OCI-LY3 (cell line): Measurements from ENCODE around the gene AP4S1.

Experiments
- H2AFZ ChIP-seq: fragments of 200-600, 300-600 bp; shearing (Covaris generic); 2 replicates; pipeline ENCODE4 v1.6.0; 2014; ENCODE audit warnings: antibody characterized with exemption, low read depth, low read length
- H3K27ac ChIP-seq: fragments of 200-600, 300-600 bp; sonication (generic); 2 replicates; pipeline ENCODE4 v1.5.1; 2014; ENCODE audit warnings: mild to moderate bottlenecking, low read length, moderate library complexity, mixed read lengths
- H3K27me3 ChIP-seq: fragments of 200-600, 300-600 bp; sonication (generic); 2 replicates; pipeline ENCODE4 v1.6.1; 2014; ENCODE audit warnings: low read depth, low read length, mixed read lengths
- H3K36me3 ChIP-seq: fragments of 200-600, 300-600 bp; sonication (generic); replicated peaks from 2 replicates; pipeline ENCODE3; 2014; ENCODE audit warnings: low read depth, low read length, mixed read lengths
- H3K4me1 ChIP-seq: fragments of 300-600, 200-600 bp; sonication (generic); 2 replicates; pipeline ENCODE4 v1.6.1; 2014; ENCODE audit warnings: low read length, mixed read lengths
- H3K4me2 ChIP-seq: fragments of 200-600, 300-600 bp; sonication (generic); 2 replicates; pipeline ENCODE4 v1.6.1; 2014; ENCODE audit warnings: low read length, mixed read lengths
- H3K4me3 ChIP-seq: fragments of 300-600, 200-600 bp; sonication (generic); 2 replicates; pipeline ENCODE4 v1.5.1; 2014; ENCODE audit warnings: antibody characterized with exemption, mild to moderate bottlenecking, low read length, moderate library complexity
- H3K79me2 ChIP-seq: fragments of 300-600, 200-600 bp; shearing (Covaris generic); 2 replicates; pipeline ENCODE4 v1.6.1; 2014; ENCODE audit warnings: mild to moderate bottlenecking, low read length, mixed read lengths
- H3K9ac ChIP-seq: fragments of 300-600, 200-600 bp; shearing (Covaris generic); 2 replicates; pipeline ENCODE4 v1.6.0; 2014; ENCODE audit warnings: mild to moderate bottlenecking, low read length, moderate library complexity
- H3K9me3 ChIP-seq: fragments of 200-600, 300-600 bp; shearing (Covaris generic); 2 replicates; pipeline ENCODE4 v1.6.1; 2014; ENCODE audit warnings: low read length, mixed read lengths; ENCODE audit not compliant: insufficient read depth
- H4K20me1 ChIP-seq: fragments of 200-600, 300-600 bp; sonication (generic); 2 replicates; pipeline ENCODE4 v1.6.1; 2016; ENCODE audit warnings: low read length, mixed read lengths; ENCODE audit not compliant: insufficient read depth
- EZH2phosphoT487 ChIP-seq: fragments of 200-600 bp; shearing (Covaris generic); IDR thresholded peaks from 2 replicates; pipeline ENCODE4 v1.6.1; 2018; ENCODE audit warnings: antibody characterized with exemption, mixed run types, low read depth
- TF ChIP-seq, protein P1 (sequence below): fragments of 200-600, 300-600 bp; sonication (generic); IDR thresholded peaks from 2 replicates; pipeline ENCODE4 v1.5.1; 2014; ENCODE audit warnings: antibody characterized with exemption, low read length, low read depth

The AP4S1 gene

DNA sequence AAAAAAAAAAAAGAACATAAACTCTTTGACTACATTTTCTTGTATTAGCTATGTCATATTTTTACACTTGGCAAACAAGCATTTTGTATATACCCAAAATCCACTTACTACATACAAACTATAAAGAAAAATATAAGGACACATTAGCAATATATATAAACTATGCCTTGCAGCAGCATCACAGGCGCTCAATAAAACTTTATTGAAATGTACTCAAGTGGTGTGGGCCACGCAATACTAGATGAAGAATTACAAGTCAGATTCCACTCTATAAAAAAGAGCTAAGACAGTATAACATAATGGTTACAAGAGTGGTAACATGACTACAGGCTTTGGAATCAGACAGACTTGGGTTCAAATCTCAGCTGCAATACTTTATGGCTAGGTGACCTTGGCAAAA lies 3.1 kb upstream of the AP4S1 start:
- Histone ChIP-seq H3K27me3 (no peaks in the 10 kb centered on the region), H3K27ac (no peak overlapping the region), H2AFZ (no peak overlapping the region), H3K36me3 (peaks cover 15% of the 10 kb centered on the region), H3K4me3 (no peak overlapping the region), H3K79me2 (peaks cover 91% of the 10 kb centered on the region), H3K4me2 (no peak overlapping the region), H3K9me3 (no peaks in the 10 kb centered on the region), H4K20me1 (peaks cover 36% of the 10 kb centered on the region), H3K4me1 (peaks cover 16% of the 10 kb centered on the region), H3K9ac (no peak overlapping the region)
- TF ChIP-seq, protein P1, sequence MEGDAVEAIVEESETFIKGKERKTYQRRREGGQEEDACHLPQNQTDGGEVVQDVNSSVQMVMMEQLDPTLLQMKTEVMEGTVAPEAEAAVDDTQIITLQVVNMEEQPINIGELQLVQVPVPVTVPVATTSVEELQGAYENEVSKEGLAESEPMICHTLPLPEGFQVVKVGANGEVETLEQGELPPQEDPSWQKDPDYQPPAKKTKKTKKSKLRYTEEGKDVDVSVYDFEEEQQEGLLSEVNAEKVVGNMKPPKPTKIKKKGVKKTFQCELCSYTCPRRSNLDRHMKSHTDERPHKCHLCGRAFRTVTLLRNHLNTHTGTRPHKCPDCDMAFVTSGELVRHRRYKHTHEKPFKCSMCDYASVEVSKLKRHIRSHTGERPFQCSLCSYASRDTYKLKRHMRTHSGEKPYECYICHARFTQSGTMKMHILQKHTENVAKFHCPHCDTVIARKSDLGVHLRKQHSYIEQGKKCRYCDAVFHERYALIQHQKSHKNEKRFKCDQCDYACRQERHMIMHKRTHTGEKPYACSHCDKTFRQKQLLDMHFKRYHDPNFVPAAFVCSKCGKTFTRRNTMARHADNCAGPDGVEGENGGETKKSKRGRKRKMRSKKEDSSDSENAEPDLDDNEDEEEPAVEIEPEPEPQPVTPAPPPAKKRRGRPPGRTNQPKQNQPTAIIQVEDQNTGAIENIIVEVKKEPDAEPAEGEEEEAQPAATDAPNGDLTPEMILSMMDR: no peak
- no peak for TF ChIP-seq EZH2phosphoT487

DNA sequence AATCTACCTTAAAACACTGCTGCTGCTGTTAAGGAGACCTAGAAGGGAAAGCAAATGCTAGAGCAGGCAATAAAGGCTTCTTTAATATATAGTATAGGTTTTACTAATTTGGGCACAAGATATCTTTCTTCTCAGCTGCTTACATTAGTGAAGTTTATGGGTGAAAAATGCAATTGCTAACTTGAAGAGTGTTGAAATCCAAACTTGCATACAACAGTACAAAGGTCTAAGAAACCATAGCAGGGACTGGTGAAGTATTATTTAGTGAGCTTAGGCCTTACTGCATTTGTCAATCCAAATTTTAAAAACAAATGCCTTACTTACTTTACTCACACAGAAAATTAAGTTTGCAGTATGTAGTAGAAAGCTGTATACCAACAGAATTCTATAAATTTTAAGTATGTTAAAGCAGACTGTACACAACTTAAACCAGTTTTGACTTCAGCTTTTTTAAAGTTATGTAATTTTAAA lies 1.4 kb upstream of the AP4S1 start:
- peaks cover 16% of the 10 kb centered on the region for H3K4me1 ChIP-seq
- no peak for TF ChIP-seq EZH2phosphoT487
- TF ChIP-seq, protein P1: no peak
- H3K4me3 ChIP-seq: peak overlapping the region; percentile 99; the same call in 1 of the 2 replicates
- no peaks in the 10 kb centered on the region for H3K27me3 ChIP-seq
- H3K4me2 ChIP-seq: peak overlapping the region; percentile 85
- H3K36me3 ChIP-seq: peaks cover 15% of the 10 kb centered on the region
- H3K9ac ChIP-seq: 0 out of 2 replicates have a peak overlapping the region, but pooled peaks have one; percentile 98
- peaks cover 79% of the 10 kb centered on the region for H3K79me2 ChIP-seq
- H2AFZ ChIP-seq: no peak overlapping the region
- H4K20me1 ChIP-seq: peaks cover 29% of the 10 kb centered on the region
- no peaks in the 10 kb centered on the region for H3K9me3 ChIP-seq
- H3K27ac ChIP-seq: no peak overlapping the region

DNA sequence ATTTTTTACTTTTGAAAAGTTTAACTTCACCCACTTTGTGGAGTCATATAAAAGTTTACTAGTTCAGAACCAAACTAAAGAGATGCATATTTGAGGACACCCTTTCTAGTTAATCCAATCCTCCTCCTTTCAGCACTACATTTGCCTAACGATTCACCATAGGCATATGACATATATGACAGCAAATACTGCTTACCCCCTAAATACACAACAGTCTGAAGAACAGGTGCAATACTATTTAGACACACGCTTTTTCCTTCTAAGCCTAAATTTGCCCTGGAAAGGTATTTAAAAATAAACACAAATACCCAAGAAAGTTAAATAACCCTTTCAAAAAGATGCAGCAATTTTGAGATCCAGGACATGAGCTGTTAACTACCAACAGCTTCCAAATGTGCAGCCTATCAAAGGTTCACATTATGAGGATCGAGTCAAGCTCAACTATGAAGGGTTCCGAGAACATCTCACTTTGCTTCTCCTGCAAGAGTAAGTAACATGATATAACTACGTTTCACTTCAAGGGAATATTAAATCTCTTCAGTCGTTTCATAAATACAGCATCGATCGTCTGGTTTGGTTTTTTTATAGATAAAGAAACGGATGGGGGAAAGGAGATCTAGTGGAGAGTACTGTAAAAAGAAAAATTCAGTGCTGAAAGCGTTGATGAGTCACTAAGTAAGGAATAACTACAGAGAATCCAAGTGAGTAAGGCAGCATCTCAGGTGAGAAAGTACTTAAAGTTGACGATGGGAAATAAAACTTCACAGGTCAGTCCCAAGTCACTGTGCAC lies 677 bp upstream of the AP4S1 start:
- peak overlapping the region; percentile 74 for H3K27ac ChIP-seq
- H3K27me3 ChIP-seq: no peaks in the 10 kb centered on the region
- H3K36me3 ChIP-seq: peaks cover 15% of the 10 kb centered on the region
- H2AFZ ChIP-seq: no peak overlapping the region; the same call in 1 of the 2 replicates
- peaks cover 71% of the 10 kb centered on the region for H3K79me2 ChIP-seq
- peaks cover 29% of the 10 kb centered on the region for H4K20me1 ChIP-seq
- H3K9ac ChIP-seq: peak overlapping the region; percentile 98
- no peaks in the 10 kb centered on the region for H3K9me3 ChIP-seq
- TF ChIP-seq, protein P1: no peak
- TF ChIP-seq EZH2phosphoT487: no peak
- peak overlapping the region; percentile 99 for H3K4me3 ChIP-seq
- peaks cover 16% of the 10 kb centered on the region for H3K4me1 ChIP-seq
- H3K4me2 ChIP-seq: peak overlapping the region; percentile 85

DNA sequence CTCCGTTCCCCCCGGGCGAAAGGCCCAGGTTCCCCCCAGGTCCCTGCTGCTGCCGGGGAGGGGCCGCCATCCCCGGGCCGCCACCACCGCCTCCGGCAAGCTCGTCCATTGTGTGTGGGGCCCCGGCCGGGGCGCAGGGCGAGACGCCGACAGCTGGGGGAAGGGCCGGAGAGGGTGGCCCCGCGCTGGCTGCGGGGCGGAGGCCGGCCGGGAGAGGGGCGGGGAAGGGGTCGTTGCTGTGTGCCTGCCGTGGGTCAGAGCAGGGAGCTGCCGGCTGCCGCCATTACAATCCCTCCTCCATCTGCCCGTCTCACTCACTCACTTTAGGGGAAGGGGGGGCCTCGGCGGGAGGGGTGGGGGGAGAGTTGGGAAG lies 614 bp downstream of the AP4S1 start, which contains the start of gene STRN3:
Gene STRN3 (minus strand): TSS at position 303 of the 373 bp plus-strand sequence. CDS start 194 bp downstream, at position 109.
- peak within 1 kb of the TSS; percentile 98 for H3K9ac ChIP-seq
- peaks cover 16% of the 10 kb centered on the region for H3K4me1 ChIP-seq
- H4K20me1 ChIP-seq: peaks cover 26% of the 10 kb centered on the region
- H2AFZ ChIP-seq: peak within 1 kb of the TSS; percentile 85
- peak within 1 kb of the TSS; percentile 85 for H3K4me2 ChIP-seq
- TF ChIP-seq, protein P1: no peak
- TF ChIP-seq EZH2phosphoT487: no peak
- no peaks in the 10 kb centered on the region for H3K9me3 ChIP-seq
- H3K4me3 ChIP-seq: peak within 1 kb of the TSS; percentile 99
- peak within 1 kb of the TSS; percentile 74 for H3K27ac ChIP-seq
- H3K36me3 ChIP-seq: peaks cover 12% of the 10 kb centered on the region
- no peaks in the 10 kb centered on the region for H3K27me3 ChIP-seq
- H3K79me2 ChIP-seq: peaks cover 58% of the 10 kb centered on the region
